HCT116 (cell line): Measurements from ENCODE around the gene MAP2K2. TPM values are rescaled to one million over a fixed set of nuclear protein-coding genes. Genes with fewer than 3 reads are reported as not detected.

Source experiments
- ATAC-seq: fragments of 200-7000 bp; cut with Tn5 transposase; 2 replicates; pipeline ENCODE4 v1.9.1; 2020; ENCODE audit warnings: mild to moderate bottlenecking, moderate library complexity
- BruUV-seq: library from RNA; stranded (reverse); fragments of 400-500 nt; replicated peaks from 2 replicates; lab custom pipeline; 2021; lab: Mats Ljungman, UMichigan
- CTCF ChIA-PET: fragments of 300-600 bp; sonication (Branson Sonifier 250); formaldehyde crosslinking; loops from one replicate; lab custom pipeline; 2021; ENCODE audit warnings: antibody characterized with exemption; lab: Charles Lee
- POLR2A ChIA-PET: fragments of 300-600, 350-600 bp; sonication (Branson Sonifier 250); formaldehyde crosslinking; loops from one replicate; lab custom pipeline; 2021; ENCODE audit warnings: antibody characterized with exemption; lab: Charles Lee
- RAD21 ChIA-PET, 2 experiments: fragments of 300-600 bp; sonication (Branson Sonifier 250); formaldehyde crosslinking; loops; one replicate each; lab custom pipeline; 2023; ENCODE audit warnings: low total read pairs in 2 of 2; ENCODE audit not compliant: uncharacterized antibody in 2 of 2, unreplicated experiment in 2 of 2, low non-redundant PET in 1 of 2; lab: Charles Lee
- DNase-seq: peaks from one replicate; pipeline ENCODE4 v3.0.0-alpha.2; 2010; ENCODE audit warnings: low read depth, low spot score
- H2AFZ ChIP-seq: fragments of 200-600 bp; shearing (Covaris generic), sonication (generic); 2 replicates; pipeline ENCODE4 v1.6.1; 2017; ENCODE audit warnings: low read depth, mixed run types, mixed read lengths, antibody characterized with exemption, low read length; ENCODE audit not compliant: poor library complexity, severe bottlenecking
- H3K27ac ChIP-seq: 2 replicates; pipeline ENCODE4 v1.5.1; 2012; ENCODE audit warnings: low read depth, low read length
- H3K27me3 ChIP-seq: fragments of 200-600 bp; sonication (generic); 2 replicates; pipeline ENCODE4 v1.6.1; 2016; ENCODE audit warnings: mixed run types, low read length, mixed read lengths; ENCODE audit not compliant: insufficient read depth
- H3K36me3 ChIP-seq, 2 experiments: fragments of 200-500 bp in 1 of 2; fragments of 200-600 bp in 1 of 2; sonication (Bioruptor generic) in 1 of 2; sonication (generic) in 1 of 2; 2 replicates each; pipeline versions ENCODE4 v1.5.1 to v1.6.1; 2014 to 2016; ENCODE audit warnings: low read length in 2 of 2, inconsistent platforms in 1 of 2, mixed read lengths in 1 of 2, mixed run types in 1 of 2; ENCODE audit not compliant: insufficient read depth in 2 of 2, control insufficient read depth in 1 of 2
- H3K4me1 ChIP-seq, 2 experiments: fragments of 200-600 bp in 1 of 2; sonication (generic) in 1 of 2; 2 replicates each; pipeline versions ENCODE4 v1.5.1 to v1.6.1; 2012 to 2017; ENCODE audit warnings: low read length in 2 of 2, inconsistent platforms in 1 of 2, mild to moderate bottlenecking in 1 of 2, mixed read lengths in 1 of 2, mixed run types in 1 of 2, moderate library complexity in 1 of 2; ENCODE audit not compliant: insufficient read depth in 2 of 2, control insufficient read depth in 1 of 2
- H3K4me2 ChIP-seq: fragments of 200-600 bp; sonication (generic); 2 replicates; pipeline ENCODE4 v1.6.1; 2017; ENCODE audit warnings: mixed run types, low read length, mixed read lengths
- H3K4me3 ChIP-seq, 2 experiments: fragments of 200-600 bp in 1 of 2; sonication (generic) in 1 of 2; replicated peaks in 1 of 2; 2 replicates each; pipeline ENCODE4 v1.5.1; 2011 to 2016; ENCODE audit warnings: low read length in 2 of 2, control low read depth in 1 of 2, low read depth in 1 of 2, mild to moderate bottlenecking in 1 of 2, mixed read lengths in 1 of 2, mixed run types in 1 of 2
- H3K79me2 ChIP-seq: fragments of 200-600 bp; sonication (generic); 2 replicates; pipeline ENCODE4 v1.6.1; 2017; ENCODE audit warnings: mild to moderate bottlenecking, mixed run types, low read length, moderate library complexity, mixed read lengths; ENCODE audit not compliant: insufficient read depth
- H3K9ac ChIP-seq: fragments of 200-600 bp; sonication (generic); 2 replicates; pipeline ENCODE4 v1.6.1; 2016; ENCODE audit warnings: low read length, mixed read lengths
- H3K9me2 ChIP-seq: fragments of 200-600 bp; sonication (generic), shearing (Covaris generic); 2 replicates; pipeline ENCODE4 v1.6.1; 2017; ENCODE audit warnings: mixed run types, mild to moderate bottlenecking, moderate library complexity; ENCODE audit not compliant: insufficient read depth
- H3K9me3 ChIP-seq, 2 experiments: fragments of 200-500 bp in 1 of 2; fragments of 200-600 bp in 1 of 2; sonication (Bioruptor generic) in 1 of 2; sonication (generic) in 1 of 2; 2 replicates each; pipeline ENCODE4 v1.6.1; 2014 to 2017; ENCODE audit warnings: low read length in 2 of 2, mixed read lengths in 2 of 2, inconsistent platforms in 1 of 2, low read depth in 1 of 2, mild to moderate bottlenecking in 1 of 2, mixed run types in 1 of 2, moderate library complexity in 1 of 2; ENCODE audit not compliant: control insufficient read depth in 1 of 2, insufficient read depth in 1 of 2
- H4K20me1 ChIP-seq: fragments of 200-600 bp; sonication (generic), shearing (Covaris generic); 2 replicates; pipeline ENCODE4 v1.6.1; 2017; ENCODE audit warnings: mixed run types, mild to moderate bottlenecking, moderate library complexity; ENCODE audit not compliant: insufficient read depth
- CBX3 ChIP-seq: IDR thresholded peaks from 2 replicates; pipeline ENCODE4 v1.6.1; 2012; ENCODE audit warnings: low read depth
- EGR1 ChIP-seq: IDR thresholded peaks from 2 replicates; pipeline ENCODE4 v1.6.1; 2012; ENCODE audit warnings: low read depth
- EZH2 ChIP-seq: fragments of 200-600 bp; sonication (generic); IDR thresholded peaks from 2 replicates; pipeline ENCODE4 v1.6.1; 2017; ENCODE audit warnings: antibody characterized with exemption, mixed run types
- EZH2phosphoT487 ChIP-seq: fragments of 200-600 bp; IDR thresholded peaks from 2 replicates; pipeline ENCODE4 v1.6.1; 2018; ENCODE audit warnings: antibody characterized with exemption, borderline replicate concordance
- FOSL1 ChIP-seq: IDR thresholded peaks from 2 replicates; pipeline ENCODE4 v1.6.1; 2012; ENCODE audit warnings: low read depth
- MAX ChIP-seq: IDR thresholded peaks from 2 replicates; pipeline ENCODE4 v1.6.1; 2012
- POLR2A ChIP-seq: IDR thresholded peaks from 2 replicates; pipeline ENCODE4 v1.7.0; 2011; ENCODE audit warnings: borderline replicate concordance; ENCODE audit not compliant: insufficient read depth, insufficient read length; ENCODE audit errors: extremely low read depth
- RAD21 ChIP-seq: IDR thresholded peaks from 2 replicates; pipeline ENCODE4 v1.6.1; 2012; ENCODE audit warnings: low read depth, mild to moderate bottlenecking
- REST ChIP-seq: IDR thresholded peaks from 2 replicates; pipeline ENCODE4 v1.6.1; 2012; ENCODE audit warnings: low read depth
- SP1 ChIP-seq: IDR thresholded peaks from 2 replicates; pipeline ENCODE4 v1.6.1; 2012; ENCODE audit warnings: low read depth
- SRF ChIP-seq: IDR thresholded peaks from 2 replicates; pipeline ENCODE4 v1.6.1; 2012; ENCODE audit warnings: low read depth
- YY1 ChIP-seq: IDR thresholded peaks from 2 replicates; pipeline ENCODE4 v1.6.1; 2011; ENCODE audit warnings: low read length, low read depth, moderate library complexity, mild to moderate bottlenecking; ENCODE audit not compliant: insufficient replicate concordance; ENCODE audit errors: extremely low read depth
- intact Hi-C: fragments of 100-400 bp; cut with micrococcal nuclease; formaldehyde crosslinking; loops from 2 replicates; pipeline ENCODE4 v1.10.0; 2022
- total RNA-seq: library from RNA; stranded (reverse); gene quantifications from one replicate; pipeline ENCODE4 v1.2.1, GENCODE V29; 2021; ENCODE audit not compliant: unreplicated experiment

MAP2K2 gene
- total RNA-seq, 1 experiment from 2014 or later = 186 TPM

GRCh38 chr19:4171676-4172075, 47.8 kb upstream of the MAP2K2 start:
- ATAC-seq = no peak
- TF ChIP-seq YY1 = no peak
- 0 out of 2 replicates have a peak, but pooled peaks have one; percentile 4 for TF ChIP-seq REST
- no peaks in the 10 kb centered on the region for H4K20me1 ChIP-seq
- DNase-seq = no peak
- peaks cover 15% of the 10 kb centered on the region for H3K27me3 ChIP-seq
- no TSS peak for BruUV-seq
- H3K4me3 ChIP-seq = no peak overlapping the region
- intact Hi-C loops = no loop called here
- no peaks in the 10 kb centered on the region for H3K9me2 ChIP-seq
- no peak overlapping the region for H3K27ac ChIP-seq
- H3K9me3 ChIP-seq = no peaks in the 10 kb centered on the region
- no peaks in the 10 kb centered on the region; a peak in 1 of 4 replicates for H3K4me1 ChIP-seq
- ChIA-PET RAD21 (no interaction called here), POLR2A (no interaction called here), CTCF (no interaction called here)
- H3K36me3 ChIP-seq = no peaks in the 10 kb centered on the region
- no peak overlapping the region for H2AFZ ChIP-seq
- H3K79me2 ChIP-seq = no peaks in the 10 kb centered on the region
- no peak overlapping the region for H3K4me2 ChIP-seq
- no peak overlapping the region for H3K9ac ChIP-seq

- TF ChIP-seq CBX3 = no peak
- no peak for TF ChIP-seq SP1
- TF ChIP-seq EZH2 = no peak
- TF ChIP-seq FOSL1 = no peak
- no peak for TF ChIP-seq EGR1
- no peak for TF ChIP-seq SRF
- TF ChIP-seq RAD21 = no peak
- TF ChIP-seq MAX = no peak
- TF ChIP-seq EZH2phosphoT487 = no peak
- TF ChIP-seq POLR2A = no peak
- ChIA-PET POLR2A (interaction anchor here (0.8 to 1.3 kb wide), 2 partner anchors 11 to 18 kb away, joined by 4 read pairs; partner anchors contain the start of gene CREB3L3), RAD21 (no interaction called here), CTCF (no interaction called here)
- DNase-seq (no peak), ATAC-seq (no peak)
- BruUV-seq = no TSS peak
- no peak overlapping the region for H2AFZ ChIP-seq
- no peak overlapping the region for H3K4me3 ChIP-seq
- H3K36me3 ChIP-seq = no peaks in the 10 kb centered on the region
- no peaks in the 10 kb centered on the region for H3K27me3 ChIP-seq
- intact Hi-C loops = no loop called here
- H3K27ac ChIP-seq = no peak overlapping the region
- H3K4me2 ChIP-seq = no peak overlapping the region
- no peaks in the 10 kb centered on the region for H3K9me3 ChIP-seq
- H4K20me1 ChIP-seq = no peaks in the 10 kb centered on the region
- no peaks in the 10 kb centered on the region for H3K79me2 ChIP-seq
- no peak overlapping the region for H3K9ac ChIP-seq
- no peaks in the 10 kb centered on the region for H3K9me2 ChIP-seq
- H3K4me1 ChIP-seq = no peaks in the 10 kb centered on the region; a peak in 1 of 4 replicates
Observed at GRCh38 chr19:4164262-4164661, 40.3 kb upstream of the MAP2K2 start.
